Measurements from ENCODE around the gene SCN8A.
"Not testable (repeated sequence)": the region's sequence is repeated elsewhere in the genome, so short reads cannot be mapped to it uniquely, and the experiment has no call there.

The SCN8A gene

GRCh38 chr12:51818566-51819300 is 227.7 kb downstream of the SCN8A start:
- no peak for DNase-seq

- DNase-seq: no peak
Measured at GRCh38 chr12:51819736-51820525, 228.9 kb downstream of the SCN8A start.

- peak; percentile 51 for DNase-seq
Measured at GRCh38 chr12:51820526-51821439, 229.8 kb downstream of the SCN8A start.

- DNase-seq: no peak
Measured at GRCh38 chr12:51821440-51822260, 230.6 kb downstream of the SCN8A start.

- DNase-seq: no peak
Measured at GRCh38 chr12:51822261-51822616, 231.2 kb downstream of the SCN8A start.

GRCh38 chr12:51822956-51823355 is 231.9 kb downstream of the SCN8A start:
- DNase-seq: no peak

- peak; percentile 8 for DNase-seq
Measured at GRCh38 chr12:51823875-51824565, 233.0 kb downstream of the SCN8A start.

- no peak for DNase-seq
Measured at GRCh38 chr12:51825216-51825615, 234.2 kb downstream of the SCN8A start.

GRCh38 chr12:51826881-51827280 is 235.8 kb downstream of the SCN8A start:
- DNase-seq: no peak

GRCh38 chr12:51827925-51828818 is 237.1 kb downstream of the SCN8A start:
- no peak for DNase-seq

GRCh38 chr12:51829011-51829481 is 238.0 kb downstream of the SCN8A start:
- DNase-seq: no peak

GRCh38 chr12:51829641-51830040 is 238.6 kb downstream of the SCN8A start:
- no peak for DNase-seq

- not testable (repeated sequence) for DNase-seq
Measured at GRCh38 chr12:51831817-51832216, 240.8 kb downstream of the SCN8A start.

- no peak for DNase-seq
Measured at GRCh38 chr12:51832354-51833107, 241.5 kb downstream of the SCN8A start.

- no peak for DNase-seq
Measured at GRCh38 chr12:51833448-51834227, 242.6 kb downstream of the SCN8A start.

GRCh38 chr12:51834411-51834810 is 243.4 kb downstream of the SCN8A start:
- no peak for DNase-seq

- no peak for DNase-seq
Measured at GRCh38 chr12:51836041-51836826, 245.2 kb downstream of the SCN8A start.

GRCh38 chr12:51836827-51837173 is 245.8 kb downstream of the SCN8A start:
- DNase-seq: no peak

All from NCI-H1436 treated with DMSO at 0.1 percent for 48 hours (cell line).